SK-N-SH (cell line): ENCODE measurements around the gene SERPINI1.

Experiments
- CTCF ChIP-seq: fragments of 200-600 bp; sonication (generic); IDR thresholded peaks from 2 replicates; pipeline ENCODE4 v1.6.1; 2017; ENCODE audit warnings: antibody characterized with exemption, mild to moderate bottlenecking, moderate library complexity
- USF1 ChIP-seq: IDR thresholded peaks from 2 replicates; pipeline ENCODE4 v1.4.0; 2012; ENCODE audit warnings: low read depth, borderline replicate concordance

DNA sequence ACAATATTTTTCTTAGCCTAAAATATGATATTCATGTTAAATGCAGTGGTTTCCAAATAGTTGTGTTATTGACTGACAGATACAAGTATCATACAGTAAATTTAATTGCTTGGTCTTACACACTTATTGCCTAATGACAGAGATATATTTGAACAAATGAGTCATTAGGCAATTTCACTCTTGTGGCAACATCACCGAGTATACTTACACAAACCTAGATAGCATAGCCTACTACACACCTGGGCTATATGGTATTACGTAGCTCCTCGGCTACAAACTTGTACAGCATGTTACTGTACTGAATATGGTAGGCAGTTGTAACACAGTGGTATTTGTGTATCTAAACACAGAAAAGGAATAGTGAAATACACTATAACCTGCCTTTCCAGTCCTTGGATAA is 50.3 kb downstream of the SERPINI1 start:
- TF ChIP-seq USF1 (no peak), CTCF (no peak)
